Activated T-helper 2 cell treated with anti-CD3 and anti-CD28 coated beads, Interferon-gamma antibody, Interleukin-2, Interleukin-4, amounts not matched to agents 10 μg/mL and 5 μg/mL and 100 μg/mL, durations not matched to agents 14 hours and 24 hours and 36 hours (primary cell): Measurements from ENCODE around the gene GALNT14. TPM values are rescaled to one million over a fixed set of nuclear protein-coding genes. Genes with fewer than 3 reads are reported as not detected.

Experiments used
- DNase-seq: peaks from one replicate; pipeline ENCODE4 v3.0.0; 2021; ENCODE audit warnings: low spot score
- H3K27ac Mint-ChIP-seq: one replicate; pipeline ENCODE4 v1.8.0; 2021; ENCODE audit warnings: mixed read lengths
- H3K27me3 Mint-ChIP-seq: one replicate; pipeline ENCODE4 v1.8.0; 2021; ENCODE audit warnings: low read depth, mixed read lengths
- H3K36me3 Mint-ChIP-seq: one replicate; pipeline ENCODE4 v1.8.0; 2021; ENCODE audit warnings: low read depth, mixed read lengths
- H3K4me1 Mint-ChIP-seq: one replicate; pipeline ENCODE4 v1.8.0; 2021; ENCODE audit warnings: low read depth, mixed read lengths
- H3K4me3 Mint-ChIP-seq: one replicate; pipeline ENCODE4 v1.8.0; 2021; ENCODE audit warnings: low read depth, mild to moderate bottlenecking, moderate library complexity, mixed read lengths
- H3K9me3 Mint-ChIP-seq: one replicate; pipeline ENCODE4 v1.8.0; 2021; ENCODE audit warnings: mixed read lengths
- intact Hi-C: fragments of 100-400 bp; cut with micrococcal nuclease; formaldehyde crosslinking; loops from one replicate; pipeline ENCODE4 v1.15.1; 2023
- total RNA-seq: library from RNA; stranded (reverse); gene quantifications from 2 replicates; pipeline ENCODE4 v1.2.3, GENCODE V29; 2022

Gene GALNT14
- total RNA-seq, 1 donor from 2014 or later: 0.50 TPM

DNA sequence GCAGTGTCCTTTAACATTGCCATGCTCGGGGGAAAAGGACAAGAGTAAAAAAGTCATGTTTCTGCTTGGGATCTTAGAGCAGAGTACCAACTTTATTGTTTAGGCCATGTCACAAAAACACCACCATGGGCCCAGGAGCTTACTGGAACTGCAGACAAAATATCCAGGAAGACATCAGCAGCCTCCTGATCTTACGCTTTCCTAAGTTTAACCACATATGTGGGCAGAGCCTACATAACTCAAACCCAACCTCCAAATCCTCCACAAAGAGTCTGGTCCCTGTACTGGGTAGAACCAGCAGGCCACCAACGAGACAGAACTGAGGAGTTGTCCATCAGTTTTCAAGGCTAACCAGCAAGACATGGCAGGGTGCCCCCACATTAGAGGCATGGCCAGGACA, 10.3 kb downstream of the GALNT14 start:
- Mint-ChIP-seq H3K27me3 (peaks cover 10% of the 10 kb centered on the region), H3K9me3 (no peaks in the 10 kb centered on the region), H3K4me1 (no peaks in the 10 kb centered on the region), H3K36me3 (no peaks in the 10 kb centered on the region), H3K4me3 (no peak overlapping the region), H3K27ac (no peak overlapping the region)
- DNase-seq: no peak
- intact Hi-C loops: no loop called here

DNA sequence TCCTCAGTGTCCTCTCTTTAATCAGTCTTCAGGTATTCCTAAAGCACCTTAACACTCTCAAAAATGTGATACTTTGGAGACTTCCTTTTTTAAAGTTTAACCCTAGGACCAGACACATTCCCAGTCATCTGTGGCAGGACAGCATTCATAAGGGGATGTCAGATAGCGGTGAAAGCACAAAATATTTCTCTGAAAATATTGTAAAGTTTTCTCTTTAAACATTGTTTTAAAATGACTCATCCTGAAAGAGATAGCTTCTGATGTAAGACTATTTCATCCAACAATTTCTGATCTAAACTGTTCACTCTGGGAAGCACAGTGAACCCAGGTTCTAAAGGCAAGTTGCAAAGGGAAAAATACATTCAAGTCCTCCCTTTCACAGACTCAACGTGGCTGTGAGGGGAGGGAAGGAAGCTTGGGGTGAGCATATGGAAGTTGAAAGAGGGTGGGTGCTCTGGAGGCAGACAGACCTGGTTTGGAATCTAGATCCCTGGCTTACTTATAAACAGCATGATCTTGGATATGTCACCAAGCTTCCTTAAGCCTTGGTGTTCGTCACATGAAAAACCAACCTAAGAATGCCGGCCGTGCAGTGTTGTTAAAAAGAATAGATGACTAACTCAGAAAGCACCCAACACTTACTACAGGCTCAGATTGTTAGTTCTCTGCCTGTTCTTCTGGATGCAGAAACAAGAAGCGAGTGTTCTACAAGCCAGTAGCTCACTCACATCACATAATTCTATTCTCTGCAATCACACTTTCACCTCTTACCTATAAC, 12.1 kb downstream of the GALNT14 start:
- Mint-ChIP-seq H3K4me3 (no peak overlapping the region), H3K27me3 (peaks cover 10% of the 10 kb centered on the region), H3K9me3 (no peaks in the 10 kb centered on the region), H3K27ac (no peak overlapping the region), H3K4me1 (no peaks in the 10 kb centered on the region), H3K36me3 (no peaks in the 10 kb centered on the region)
- DNase-seq: no peak
- intact Hi-C loops: no loop called here

GRCh38 chr2:31124904-31125303, 13.3 kb downstream of the GALNT14 start:
- intact Hi-C loops: no loop called here
- no peak overlapping the region for H3K27ac Mint-ChIP-seq
- no peak for DNase-seq
- H3K4me3 Mint-ChIP-seq: no peak overlapping the region
- no peaks in the 10 kb centered on the region for H3K9me3 Mint-ChIP-seq
- no peaks in the 10 kb centered on the region for H3K36me3 Mint-ChIP-seq
- H3K27me3 Mint-ChIP-seq: peaks cover 10% of the 10 kb centered on the region
- H3K4me1 Mint-ChIP-seq: no peaks in the 10 kb centered on the region

GRCh38 chr2:31122133-31122532, 16.1 kb downstream of the GALNT14 start:
- intact Hi-C loops: no loop called here
- Mint-ChIP-seq H3K4me3 (no peak overlapping the region), H3K9me3 (no peaks in the 10 kb centered on the region), H3K36me3 (no peaks in the 10 kb centered on the region), H3K27me3 (no peaks in the 10 kb centered on the region), H3K4me1 (no peaks in the 10 kb centered on the region), H3K27ac (no peak overlapping the region)
- DNase-seq: no peak

DNA sequence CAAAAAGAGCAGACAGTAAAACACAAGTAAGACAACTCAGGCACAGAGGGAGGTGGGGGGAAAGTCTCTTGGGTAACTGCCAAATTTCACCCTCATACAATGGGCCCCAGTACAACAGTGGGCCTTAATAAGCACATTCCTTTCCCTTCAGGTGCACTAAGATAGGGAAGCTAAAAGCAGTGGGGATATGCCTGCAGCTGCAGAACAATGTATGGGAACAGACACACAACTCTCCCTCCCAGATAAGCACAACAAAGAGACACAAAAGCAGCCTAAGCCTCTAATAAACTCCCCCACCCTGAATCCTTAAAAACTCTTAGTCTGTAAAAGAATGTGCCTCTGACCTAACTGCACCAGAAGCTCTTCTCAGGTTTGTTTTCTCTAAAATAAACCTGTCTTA, 24.5 kb downstream of the GALNT14 start:
- no peaks in the 10 kb centered on the region for H3K9me3 Mint-ChIP-seq
- H3K4me3 Mint-ChIP-seq: no peak overlapping the region
- no peak overlapping the region for H3K27ac Mint-ChIP-seq
- H3K4me1 Mint-ChIP-seq: no peaks in the 10 kb centered on the region
- no peak for DNase-seq
- H3K27me3 Mint-ChIP-seq: peaks cover 4% of the 10 kb centered on the region
- intact Hi-C loops: no loop called here
- no peaks in the 10 kb centered on the region for H3K36me3 Mint-ChIP-seq

DNA sequence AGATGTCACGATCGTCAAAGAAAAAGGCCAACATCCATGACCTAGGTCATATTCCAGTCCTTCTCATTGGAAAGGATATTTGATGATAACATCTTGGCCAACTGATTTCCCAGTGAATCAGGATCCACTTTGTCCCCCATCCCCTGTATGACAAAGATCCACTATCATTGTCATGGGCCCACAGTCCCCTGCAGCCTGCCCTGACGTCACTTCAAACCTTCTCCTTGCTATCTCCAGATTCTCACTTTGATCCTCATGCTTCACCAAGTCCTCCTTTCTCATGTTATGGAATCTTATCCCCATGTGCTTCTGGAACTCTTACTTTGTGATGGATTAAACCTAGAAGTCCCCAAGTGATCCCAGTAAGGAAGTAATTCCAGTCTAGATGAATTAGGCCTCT, 25.7 kb downstream of the GALNT14 start:
- Mint-ChIP-seq H3K4me1 (no peaks in the 10 kb centered on the region), H3K27me3 (peaks cover 4% of the 10 kb centered on the region), H3K4me3 (no peak overlapping the region), H3K36me3 (no peaks in the 10 kb centered on the region), H3K9me3 (no peaks in the 10 kb centered on the region), H3K27ac (no peak overlapping the region)
- intact Hi-C loops: no loop called here
- DNase-seq: no peak

GRCh38 chr2:31110998-31111397, 27.2 kb downstream of the GALNT14 start:
- Mint-ChIP-seq H3K9me3 (no peaks in the 10 kb centered on the region), H3K4me3 (no peak overlapping the region), H3K36me3 (no peaks in the 10 kb centered on the region), H3K4me1 (no peaks in the 10 kb centered on the region), H3K27me3 (peaks cover 8% of the 10 kb centered on the region), H3K27ac (no peak overlapping the region)
- intact Hi-C loops: no loop called here
- no peak for DNase-seq

- no peaks in the 10 kb centered on the region for H3K9me3 Mint-ChIP-seq
- no peaks in the 10 kb centered on the region for H3K36me3 Mint-ChIP-seq
- H3K27me3 Mint-ChIP-seq: peaks cover 8% of the 10 kb centered on the region
- H3K4me3 Mint-ChIP-seq: no peak overlapping the region
- no peaks in the 10 kb centered on the region for H3K4me1 Mint-ChIP-seq
- H3K27ac Mint-ChIP-seq: no peak overlapping the region
- intact Hi-C loops: no loop called here
- DNase-seq: no peak
These were observed 27.8 kb downstream of the GALNT14 start for GRCh38 chr2:31110431-31110830.

GRCh38 chr2:31109633-31110192, 28.5 kb downstream of the GALNT14 start:
- H3K4me3 Mint-ChIP-seq: no peak overlapping the region
- H3K27me3 Mint-ChIP-seq: peaks cover 13% of the 10 kb centered on the region
- no peaks in the 10 kb centered on the region for H3K4me1 Mint-ChIP-seq
- intact Hi-C loops: no loop called here
- no peak for DNase-seq
- no peaks in the 10 kb centered on the region for H3K36me3 Mint-ChIP-seq
- H3K9me3 Mint-ChIP-seq: no peaks in the 10 kb centered on the region
- H3K27ac Mint-ChIP-seq: no peak overlapping the region

DNA sequence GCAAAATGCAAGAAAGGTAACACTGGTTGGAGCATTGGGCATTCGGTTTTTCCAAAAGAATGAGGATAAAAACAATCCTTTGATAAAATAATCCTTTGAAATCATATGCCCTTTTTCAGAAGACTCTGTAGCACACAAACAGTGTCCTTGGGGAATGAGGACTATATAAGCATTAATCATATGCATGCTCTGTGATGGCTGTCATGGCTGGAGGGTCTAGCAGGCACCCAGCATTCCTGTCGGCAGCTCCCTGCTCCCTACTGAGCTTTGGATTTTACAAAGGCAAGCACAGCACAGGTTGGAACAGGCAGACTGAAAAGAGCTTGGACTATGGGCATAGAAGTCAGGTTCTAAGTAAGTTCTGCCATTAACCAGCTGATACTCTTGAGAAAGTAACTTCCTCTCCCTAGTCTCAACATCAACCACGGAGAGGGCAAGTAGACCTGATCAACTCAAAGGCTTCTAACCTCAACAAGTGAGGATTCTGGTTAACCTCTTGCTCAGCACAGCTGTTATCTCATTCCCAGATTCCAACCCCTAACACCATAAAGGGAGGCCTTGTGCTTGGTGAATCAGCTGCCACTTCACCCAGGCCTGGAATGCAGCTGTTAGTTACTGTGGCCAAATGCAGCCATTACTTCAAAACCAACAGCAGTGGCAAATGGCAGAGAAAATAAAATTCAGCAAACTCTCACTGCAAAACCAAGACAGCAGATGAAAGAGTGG, 29.5 kb downstream of the GALNT14 start:
- no peaks in the 10 kb centered on the region for H3K4me1 Mint-ChIP-seq
- H3K9me3 Mint-ChIP-seq: no peaks in the 10 kb centered on the region
- no peak for DNase-seq
- H3K27me3 Mint-ChIP-seq: peaks cover 11% of the 10 kb centered on the region
- intact Hi-C loops: no loop called here
- no peak overlapping the region for H3K4me3 Mint-ChIP-seq
- no peak overlapping the region for H3K27ac Mint-ChIP-seq
- no peaks in the 10 kb centered on the region for H3K36me3 Mint-ChIP-seq

- Mint-ChIP-seq H3K4me3 (no peak overlapping the region), H3K27ac (no peak overlapping the region), H3K36me3 (no peaks in the 10 kb centered on the region), H3K4me1 (no peaks in the 10 kb centered on the region), H3K27me3 (peaks cover 11% of the 10 kb centered on the region), H3K9me3 (no peaks in the 10 kb centered on the region)
- no peak for DNase-seq
- intact Hi-C loops: no loop called here
These were observed 30.5 kb downstream of the GALNT14 start for GRCh38 chr2:31107591-31108300.

DNA sequence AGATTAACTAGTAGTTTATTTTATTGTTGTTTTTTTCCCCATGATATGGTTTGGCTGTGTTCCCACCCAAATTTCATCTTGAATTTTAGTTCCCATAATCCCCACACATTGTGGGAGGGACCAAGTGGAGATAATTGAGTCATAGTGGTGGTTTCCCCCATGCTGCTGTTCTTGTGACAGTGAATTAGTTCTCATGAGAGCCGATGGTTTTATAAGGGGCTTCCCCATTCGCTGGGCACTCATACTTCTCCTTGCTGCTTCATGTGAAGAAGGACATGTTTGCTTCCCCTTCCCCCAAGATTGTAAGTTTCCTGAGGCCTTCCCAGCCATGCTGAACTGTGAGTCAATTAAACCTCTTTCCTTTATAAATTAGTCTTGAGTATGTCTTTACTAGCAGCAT, 36.5 kb downstream of the GALNT14 start:
- Mint-ChIP-seq H3K36me3 (no peaks in the 10 kb centered on the region), H3K9me3 (no peaks in the 10 kb centered on the region), H3K4me1 (no peaks in the 10 kb centered on the region), H3K4me3 (no peak overlapping the region), H3K27ac (no peak overlapping the region), H3K27me3 (peaks cover 20% of the 10 kb centered on the region)
- intact Hi-C loops: no loop called here
- no peak for DNase-seq
